Heart left ventricle (tissue), 13 donors: ENCODE measurements around the gene GDAP1L1.

ENCODE experiments used
- CTCF ChIP-seq, 12 donors: fragments of 200-600 bp; sonication (generic) in 4 of 12; IDR thresholded peaks; one replicate each; pipeline versions ENCODE4 v1.5.0 to v1.8.0; 2018 to 2022; ENCODE audit warnings: antibody characterized with exemption in 12 of 12, mild to moderate bottlenecking in 5 of 12
- POLR2A ChIP-seq, 2 donors: fragments of 450-650 bp; IDR thresholded peaks; one replicate each; pipeline ENCODE4 v1.6.1; 2017; ENCODE audit warnings: antibody characterized with exemption in 2 of 2, mild to moderate bottlenecking in 2 of 2, moderate library complexity in 2 of 2
- donor health status: ischemic (EF 13 %, LVEDD 7.1; RV severe dilation, severe dysfunction).
- donor health status: DM: no; HTN: yes; CAD: no.
- donor health status: DM: no; HTN: no; CAD: no.
- donor health status: ischemic (EF 25% LVEDD 6.9; RV normal size, moderate dysfunction).
- donor health status: ischemic (EF 25% LVEDD 5.7; RV mildly dilated, moderate dysfunction).
- donor health status: ischemic (EF 35%, LVEDD 5.7; RV mildly dilated, moderate dysfunction).
- donor health status: nonischemic (EF 11% LVEDD 7.7; RV severe dilation, severe dysfunction).
- donor health status: DM: yes; HTN: yes; CAD: no.
- donor health status: PGD.
- donor health status: ischemic (EF 29% LVEDD 5.4; RV normal size, mild dysfunction).
- donor health status: nonischemic (EF 23%, LVEDD 6.1; RV moderate dilation, normal function).

- no peak for TF ChIP-seq POLR2A (IDR thresholded peaks at IDR 0.05)
- no peak for TF ChIP-seq CTCF (IDR thresholded peaks at IDR 0.05)
Observed at GRCh38 chr20:44288252-44288651, 41.1 kb downstream of the GDAP1L1 start.
